NT2/D1 (cell line): ENCODE data around the gene GBA3.

Source experiments
- YY1 ChIP-seq: IDR thresholded peaks from 2 replicates; pipeline ENCODE4 v1.6.1; 2011; ENCODE audit not compliant: insufficient read length, insufficient read depth
- ZNF274 ChIP-seq: IDR thresholded peaks from 2 replicates; pipeline ENCODE4 v1.6.1; 2011; ENCODE audit warnings: mild to moderate bottlenecking, low read depth, low read length

DNA sequence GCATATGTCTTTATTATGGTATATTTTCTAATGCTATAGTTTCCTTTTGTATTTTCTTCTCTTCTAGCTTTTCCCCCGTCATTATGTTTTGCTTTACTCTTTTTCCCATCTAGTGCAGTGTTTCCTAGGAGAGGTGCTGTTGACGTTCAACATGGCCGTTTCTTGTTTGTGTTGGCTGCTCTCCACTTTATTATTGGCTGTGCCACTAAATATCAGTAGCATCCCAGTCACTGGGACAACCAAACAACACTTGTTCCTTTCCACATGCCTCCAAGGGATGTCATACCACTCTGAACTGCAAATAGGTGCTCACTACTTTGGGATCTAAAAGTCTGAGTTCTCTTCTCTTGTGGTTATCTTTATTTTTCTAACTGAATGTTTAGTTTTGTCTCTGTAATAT lies 26.5 kb downstream of the GBA3 start:
- TF ChIP-seq YY1 (no peak), ZNF274 (no peak)
